Chondrocyte (in vitro differentiated cells): Measurements from ENCODE around the gene LRMDA. TPM values are rescaled to one million over a fixed set of nuclear protein-coding genes. Genes with fewer than 3 reads are reported as not detected.

Source experiments
- DNase-seq: peaks from one replicate; pipeline ENCODE4 v3.0.0; 2021; ENCODE audit warnings: mixed read lengths, low spot score
- H3K27ac Mint-ChIP-seq: one replicate; pipeline ENCODE4 v1.8.0; 2021; ENCODE audit warnings: mild to moderate bottlenecking, moderate library complexity, mixed read lengths; ENCODE audit not compliant: unreplicated experiment
- H3K27me3 Mint-ChIP-seq: 2 replicates; pipeline ENCODE4 v1.8.0; 2021; ENCODE audit warnings: low read depth, mixed read lengths
- H3K36me3 Mint-ChIP-seq: 2 replicates; pipeline ENCODE4 v1.8.0; 2021; ENCODE audit warnings: low read depth, mixed read lengths
- H3K4me1 Mint-ChIP-seq: 2 replicates; pipeline ENCODE4 v1.8.0; 2021; ENCODE audit warnings: low read depth, mild to moderate bottlenecking, mixed read lengths
- H3K4me3 Mint-ChIP-seq: one replicate; pipeline ENCODE4 v1.8.0; 2021; ENCODE audit warnings: mild to moderate bottlenecking, moderate library complexity, mixed read lengths; ENCODE audit not compliant: unreplicated experiment
- H3K9me3 Mint-ChIP-seq: 2 replicates; pipeline ENCODE4 v1.8.0; 2021; ENCODE audit warnings: low read depth, mixed read lengths
- total RNA-seq: library from RNA; stranded (reverse); gene quantifications from 3 replicates; pipeline ENCODE4 v1.2.1, GENCODE V29; 2021
- TF ChIP-seq, protein P1 (sequence below): fragments of 200-600 bp; sonication (generic); IDR thresholded peaks from 2 replicates; pipeline ENCODE4 v1.5.0; 2021; ENCODE audit warnings: antibody characterized with exemption, mild to moderate bottlenecking, moderate library complexity

Gene LRMDA
- total RNA-seq, 1 donor from 2014 or later, result 2.8 TPM

GRCh38 chr10:75552171-75552570 lies 120.7 kb downstream of the LRMDA start:
- Mint-ChIP-seq H3K4me3 (no peak overlapping the region), H3K27me3 (no peaks in the 10 kb centered on the region), H3K27ac (no peak overlapping the region), H3K4me1 (peaks cover 14% of the 10 kb centered on the region), H3K36me3 (no peaks in the 10 kb centered on the region), H3K9me3 (peaks cover 22% of the 10 kb centered on the region)
- TF ChIP-seq, protein P1, sequence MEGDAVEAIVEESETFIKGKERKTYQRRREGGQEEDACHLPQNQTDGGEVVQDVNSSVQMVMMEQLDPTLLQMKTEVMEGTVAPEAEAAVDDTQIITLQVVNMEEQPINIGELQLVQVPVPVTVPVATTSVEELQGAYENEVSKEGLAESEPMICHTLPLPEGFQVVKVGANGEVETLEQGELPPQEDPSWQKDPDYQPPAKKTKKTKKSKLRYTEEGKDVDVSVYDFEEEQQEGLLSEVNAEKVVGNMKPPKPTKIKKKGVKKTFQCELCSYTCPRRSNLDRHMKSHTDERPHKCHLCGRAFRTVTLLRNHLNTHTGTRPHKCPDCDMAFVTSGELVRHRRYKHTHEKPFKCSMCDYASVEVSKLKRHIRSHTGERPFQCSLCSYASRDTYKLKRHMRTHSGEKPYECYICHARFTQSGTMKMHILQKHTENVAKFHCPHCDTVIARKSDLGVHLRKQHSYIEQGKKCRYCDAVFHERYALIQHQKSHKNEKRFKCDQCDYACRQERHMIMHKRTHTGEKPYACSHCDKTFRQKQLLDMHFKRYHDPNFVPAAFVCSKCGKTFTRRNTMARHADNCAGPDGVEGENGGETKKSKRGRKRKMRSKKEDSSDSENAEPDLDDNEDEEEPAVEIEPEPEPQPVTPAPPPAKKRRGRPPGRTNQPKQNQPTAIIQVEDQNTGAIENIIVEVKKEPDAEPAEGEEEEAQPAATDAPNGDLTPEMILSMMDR, result no peak
- no peak for DNase-seq

GRCh38 chr10:75553550-75553949 lies 122.1 kb downstream of the LRMDA start:
- Mint-ChIP-seq H3K4me3 (no peak overlapping the region), H3K27ac (no peak overlapping the region), H3K4me1 (peaks cover under 1% of the 10 kb centered on the region), H3K36me3 (no peaks in the 10 kb centered on the region), H3K27me3 (no peaks in the 10 kb centered on the region), H3K9me3 (peaks cover 31% of the 10 kb centered on the region)
- DNase-seq, result no peak
- TF ChIP-seq, protein P1, result no peak

GRCh38 chr10:75555323-75555722 lies 123.9 kb downstream of the LRMDA start:
- TF ChIP-seq, protein P1, result no peak
- Mint-ChIP-seq H3K9me3 (peaks cover 24% of the 10 kb centered on the region), H3K4me3 (no peak overlapping the region), H3K27ac (no peak overlapping the region), H3K4me1 (no peaks in the 10 kb centered on the region), H3K27me3 (no peaks in the 10 kb centered on the region), H3K36me3 (no peaks in the 10 kb centered on the region)
- DNase-seq, result no peak

DNA sequence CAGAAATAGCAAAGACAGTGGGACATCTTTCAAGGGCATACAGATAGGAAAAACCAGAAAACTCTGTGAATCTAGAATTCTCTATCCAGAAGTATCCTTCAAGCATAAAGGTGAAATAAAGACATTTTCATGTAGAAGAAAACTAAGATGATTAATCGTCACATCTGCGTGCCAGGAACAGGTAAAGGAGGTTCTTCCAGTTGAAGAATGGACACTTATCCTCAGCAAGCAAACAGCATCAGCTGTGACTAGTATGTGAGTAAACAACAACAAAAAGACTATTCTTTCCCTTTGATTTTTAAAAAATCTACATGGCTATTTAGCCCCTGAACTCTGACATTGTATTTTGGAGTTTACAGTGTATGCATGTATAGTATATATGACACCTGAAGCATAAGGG lies 124.9 kb downstream of the LRMDA start:
- no peak for DNase-seq

DNA sequence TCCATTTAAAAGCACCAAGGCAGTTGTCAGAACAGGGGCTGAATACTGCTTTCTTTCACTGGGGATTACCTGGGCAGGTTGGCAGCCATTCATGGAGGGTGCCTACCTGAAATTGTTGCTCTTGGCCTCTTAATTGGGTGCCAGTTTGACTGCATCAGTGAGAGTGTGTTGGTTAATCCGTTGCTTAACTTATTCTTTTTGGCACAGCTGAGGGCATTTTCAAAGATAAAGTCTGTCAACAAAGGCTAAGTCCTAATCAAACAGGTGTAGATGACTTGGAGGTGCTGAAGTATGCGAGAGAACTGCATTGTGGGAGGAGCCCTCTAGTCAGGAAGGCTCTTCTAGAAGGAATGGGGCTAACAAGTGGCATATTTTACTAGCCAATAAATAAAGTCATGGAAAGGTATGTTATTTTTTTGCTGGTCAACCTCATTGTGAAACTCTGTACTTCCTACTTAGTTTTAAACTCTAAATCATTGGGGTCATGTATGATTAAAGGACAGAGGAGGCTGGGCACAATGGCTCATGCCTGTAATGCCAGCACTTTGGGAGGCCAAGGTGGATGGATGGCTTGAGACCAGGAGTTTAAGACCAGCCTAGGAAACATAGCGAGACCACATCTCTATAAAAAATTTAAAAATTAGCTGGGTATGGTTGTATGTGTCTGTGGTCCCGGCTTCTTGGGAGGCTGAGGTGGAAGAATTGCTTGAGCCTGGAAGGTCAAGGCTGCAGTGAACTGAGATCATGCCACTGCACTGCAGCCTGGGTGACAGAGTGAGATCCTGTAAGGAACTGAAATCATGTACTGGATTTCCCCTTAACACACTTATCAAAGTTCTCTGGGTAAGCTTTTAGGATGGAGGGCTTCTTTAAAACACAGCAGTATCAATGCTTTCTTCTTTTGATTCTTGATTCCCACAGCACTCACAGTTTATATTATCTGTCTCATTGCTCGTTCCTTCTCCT lies 134.1 kb downstream of the LRMDA start:
- TF ChIP-seq, protein P1, result no peak
- peaks cover 3% of the 10 kb centered on the region for H3K27me3 Mint-ChIP-seq
- peaks cover 2% of the 10 kb centered on the region for H3K36me3 Mint-ChIP-seq
- no peak overlapping the region for H3K27ac Mint-ChIP-seq
- no peaks in the 10 kb centered on the region for H3K4me1 Mint-ChIP-seq
- peaks cover 21% of the 10 kb centered on the region for H3K9me3 Mint-ChIP-seq
- DNase-seq, result no peak
- no peak overlapping the region for H3K4me3 Mint-ChIP-seq

More for the DNA sequence above, 124.9 kb downstream of the LRMDA start:
- Mint-ChIP-seq H3K9me3 (peaks cover 18% of the 10 kb centered on the region), H3K27me3 (no peaks in the 10 kb centered on the region), H3K27ac (no peak overlapping the region), H3K4me1 (no peaks in the 10 kb centered on the region), H3K36me3 (no peaks in the 10 kb centered on the region), H3K4me3 (no peak overlapping the region)
- TF ChIP-seq, protein P1, result no peak
